GM18507 (cell line): Measurements from ENCODE around the gene TMEM184A.

Source experiments
- DNase-seq: peaks from one replicate; pipeline ENCODE4 v3.0.0; 2011; ENCODE audit warnings: low read depth; ENCODE audit not compliant: insufficient read length; ENCODE audit errors: extremely low spot score
- FAIRE-seq: peaks from 2 replicates; lab custom pipeline; 2011; peaks lifted over from hg19 to GRCh38; lab: Jason Lieb, UNC

TMEM184A gene

DNA sequence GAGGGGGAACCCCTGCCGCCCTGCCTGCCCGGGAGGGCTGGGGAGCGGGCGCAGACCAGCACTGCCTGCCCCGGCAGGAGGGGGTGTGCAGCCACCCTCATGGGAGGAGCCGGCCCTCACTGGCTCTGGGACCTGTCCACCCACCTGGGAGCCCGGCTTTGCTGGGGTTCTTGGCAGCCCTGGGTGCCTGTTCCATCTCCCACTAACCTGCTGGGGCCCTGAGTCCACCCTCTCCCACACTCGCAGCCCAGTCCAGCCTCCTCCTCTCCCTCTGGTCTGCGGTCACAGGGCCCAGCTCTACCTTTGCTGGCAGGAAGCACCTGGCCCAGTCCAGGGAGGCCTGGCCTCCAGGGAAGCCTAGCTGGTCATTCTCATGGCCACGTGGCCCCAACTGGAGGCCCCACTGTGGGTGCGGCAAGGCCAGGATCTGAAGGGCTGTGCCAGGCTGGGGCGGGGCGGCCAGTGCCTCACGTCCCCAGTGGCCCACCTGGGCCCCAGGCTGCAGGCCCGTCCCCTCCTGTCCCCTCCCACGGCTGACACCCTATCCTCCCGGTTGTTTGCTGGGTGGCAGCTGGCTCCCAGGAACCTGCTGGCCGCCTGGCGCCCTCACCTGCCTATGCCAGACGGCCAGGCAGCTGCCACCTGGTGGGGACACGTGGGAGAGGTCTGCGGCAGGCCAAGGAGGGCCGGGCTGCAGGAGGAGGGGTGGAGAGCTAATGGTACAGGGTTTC, at the start of gene TMEM184A:
TMEM184A (minus strand) TSS at position 393 of the 731 bp plus-strand sequence. CDS start 721 bp downstream, outside the sequence.
- FAIRE-seq (no peak), DNase-seq (no peak)

DNA sequence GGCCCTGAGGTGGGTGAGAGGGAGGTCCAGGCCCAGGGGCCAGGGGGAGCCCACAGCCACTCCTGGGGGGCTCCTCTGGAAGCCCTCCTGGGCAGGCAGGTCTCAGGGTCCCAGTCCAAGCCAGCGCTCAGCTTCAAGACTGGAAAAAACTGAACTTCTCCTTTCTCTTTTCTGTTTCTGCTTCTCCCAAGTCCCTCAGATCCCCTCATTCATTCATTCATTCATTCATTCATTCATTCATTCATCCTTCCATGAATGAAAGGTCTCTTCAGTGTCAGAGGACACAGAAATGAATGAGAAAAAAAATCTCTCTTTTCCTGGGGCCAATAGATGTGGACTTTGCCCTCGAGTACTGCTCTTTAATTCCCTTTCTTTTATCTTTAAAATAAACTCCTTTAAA, 48.4 kb upstream of the TMEM184A start:
- no peak for FAIRE-seq
- no peak for DNase-seq

- FAIRE-seq (no peak), DNase-seq (no peak)
These were observed 47.6 kb upstream of the TMEM184A start for GRCh38 chr7:1603346-1604225.

DNA sequence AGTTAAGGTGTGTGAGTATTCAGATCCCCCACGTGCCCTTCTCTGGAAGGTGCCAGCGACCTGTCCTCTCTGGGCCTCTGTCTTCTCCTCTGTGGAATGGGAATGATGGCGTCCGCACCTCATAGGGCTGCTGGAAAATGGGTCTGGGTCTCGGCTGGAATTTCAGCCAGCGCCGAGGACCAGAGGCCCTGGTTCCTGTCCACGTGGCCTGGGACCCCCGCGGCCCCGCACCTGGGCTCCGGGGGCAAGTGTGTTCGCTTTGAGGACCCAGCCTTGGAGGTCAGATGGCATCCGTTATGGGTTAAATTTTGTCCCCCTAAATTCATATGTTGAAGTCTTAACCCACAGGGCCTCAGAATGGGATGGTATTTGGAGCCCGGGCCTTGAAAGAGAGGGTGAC, 46.4 kb upstream of the TMEM184A start:
- FAIRE-seq (no peak), DNase-seq (no peak)

GRCh38 chr7:1601956-1602355, 46.0 kb upstream of the TMEM184A start:
- FAIRE-seq (no peak), DNase-seq (no peak)

- FAIRE-seq (no peak), DNase-seq (no peak)
These were observed 43.8 kb upstream of the TMEM184A start for GRCh38 chr7:1599640-1600395.

GRCh38 chr7:1598961-1599639, 43.1 kb upstream of the TMEM184A start:
- FAIRE-seq, result no peak
- DNase-seq, result no peak

DNA sequence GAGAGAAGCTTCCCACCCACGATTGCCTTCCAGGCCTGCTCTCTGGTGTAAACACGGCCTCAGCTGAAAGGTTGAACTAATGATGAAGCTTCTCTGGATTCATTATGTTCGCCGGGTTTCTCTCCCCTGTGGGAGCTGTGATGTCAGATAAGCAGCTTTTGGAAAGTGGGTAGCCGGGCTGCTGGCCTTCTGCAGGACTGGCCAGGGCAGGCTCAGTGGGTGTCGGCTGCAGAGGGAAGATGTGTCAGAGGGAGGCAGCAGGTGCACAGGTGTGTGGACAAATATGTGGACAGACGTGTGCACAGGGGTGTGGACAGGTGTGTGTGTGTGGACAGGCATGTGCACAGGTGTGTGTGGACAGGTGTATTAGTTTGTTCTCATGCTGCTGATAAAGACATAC, 42.3 kb upstream of the TMEM184A start:
- DNase-seq (no peak), FAIRE-seq (no peak)

GRCh38 chr7:1597791-1598190, 41.8 kb upstream of the TMEM184A start:
- FAIRE-seq (no peak), DNase-seq (no peak)

GRCh38 chr7:1597066-1597760, 41.2 kb upstream of the TMEM184A start:
- FAIRE-seq (no peak), DNase-seq (no peak)

DNA sequence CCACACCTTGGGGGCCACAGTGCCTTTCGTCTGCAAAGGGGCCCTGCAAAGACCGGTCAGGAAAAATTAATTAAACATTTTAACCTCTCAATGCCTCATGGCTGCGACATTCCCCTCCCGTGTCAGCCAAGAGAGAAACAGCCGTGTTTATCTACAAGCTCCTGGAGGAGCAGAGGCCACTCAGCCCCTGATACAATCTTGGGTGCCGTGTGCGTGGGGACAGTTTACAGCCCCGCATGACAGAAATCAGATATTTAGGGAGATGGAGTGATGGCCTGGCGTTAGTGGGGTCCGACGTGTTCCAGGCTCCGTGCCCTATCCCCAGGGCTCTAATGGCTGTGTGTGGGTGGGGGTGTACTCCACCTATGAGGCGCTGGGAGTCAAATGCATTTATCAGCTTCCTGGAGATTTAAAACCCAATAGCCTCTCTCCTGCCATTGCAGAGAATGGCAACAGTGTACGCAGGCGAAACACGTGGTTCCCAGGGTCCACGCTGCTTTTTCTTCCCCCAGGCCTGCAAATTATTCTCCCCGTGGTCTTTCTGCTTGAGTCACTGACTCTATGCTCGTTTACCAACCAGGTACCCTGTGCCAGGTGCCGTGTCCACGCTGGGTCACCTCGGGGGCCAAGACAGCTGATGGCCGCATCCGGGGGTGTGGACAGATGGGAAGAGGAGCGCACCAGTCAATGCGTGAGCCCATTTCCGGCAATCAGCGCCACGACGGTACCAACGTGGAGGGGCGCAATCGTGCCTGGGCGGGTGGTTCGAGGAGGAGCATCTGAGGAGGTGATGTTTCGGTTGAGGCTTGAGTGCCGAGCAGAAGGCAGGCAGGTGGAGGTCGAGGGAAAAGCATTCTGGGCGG, 40.4 kb upstream of the TMEM184A start:
- no peak for FAIRE-seq

GRCh38 chr7:1595636-1596035, 39.6 kb upstream of the TMEM184A start:
- no peak for FAIRE-seq
- no peak for DNase-seq

More for the DNA sequence above, 40.4 kb upstream of the TMEM184A start:
- no peak for DNase-seq

DNA sequence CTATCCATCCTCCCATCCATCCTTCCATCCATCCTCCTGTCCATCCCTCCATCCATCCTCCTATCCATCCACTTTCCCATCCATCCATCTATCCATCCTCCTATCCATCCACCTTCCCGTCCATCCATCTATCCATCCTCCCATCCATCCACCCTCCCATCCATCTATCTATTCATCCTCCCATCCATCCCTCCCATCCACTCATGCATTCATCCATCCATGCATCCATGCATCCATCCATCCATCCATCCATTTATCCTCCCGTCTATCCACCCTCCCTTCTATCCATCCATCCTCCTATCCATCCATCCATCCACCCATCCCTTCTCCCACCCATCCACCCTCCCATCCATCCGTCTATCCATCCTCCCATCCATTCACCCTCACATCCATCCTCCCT, 39.0 kb upstream of the TMEM184A start:
- FAIRE-seq, result no peak
- no peak for DNase-seq

GRCh38 chr7:1593904-1594421, 38.0 kb upstream of the TMEM184A start:
- FAIRE-seq, result no peak
- DNase-seq, result no peak

- DNase-seq (no peak), FAIRE-seq (no peak)
These were observed 37.3 kb upstream of the TMEM184A start for GRCh38 chr7:1593091-1593866.

DNA sequence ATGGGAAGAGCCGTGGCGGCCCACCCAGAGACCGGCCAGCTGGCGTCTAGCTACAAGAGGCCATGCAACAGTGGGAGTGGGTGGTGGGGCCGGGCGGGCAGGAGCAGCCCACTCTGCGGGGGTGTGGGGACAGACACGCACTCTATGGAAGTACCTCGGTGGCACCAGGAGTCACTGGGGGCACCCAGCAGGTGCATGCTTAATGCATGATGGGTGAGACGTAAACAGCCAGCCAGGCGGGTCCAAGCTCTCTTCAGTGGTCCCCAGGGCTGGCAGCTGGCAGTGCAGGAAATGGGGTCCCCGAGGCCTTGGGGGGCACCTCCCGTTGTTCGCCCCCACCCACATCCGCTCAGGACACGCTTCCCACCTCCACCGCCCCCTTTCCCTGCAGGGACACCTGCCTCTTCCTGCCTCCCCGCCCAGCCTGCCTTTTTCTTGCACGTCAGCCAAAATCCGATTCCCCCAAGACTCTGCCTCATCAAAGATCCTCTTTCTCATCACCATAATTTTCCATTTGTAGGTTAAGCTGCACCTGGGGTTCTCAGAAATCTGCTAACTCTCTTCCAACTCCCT, 36.4 kb upstream of the TMEM184A start:
- no peak for FAIRE-seq
- DNase-seq, result no peak

DNA sequence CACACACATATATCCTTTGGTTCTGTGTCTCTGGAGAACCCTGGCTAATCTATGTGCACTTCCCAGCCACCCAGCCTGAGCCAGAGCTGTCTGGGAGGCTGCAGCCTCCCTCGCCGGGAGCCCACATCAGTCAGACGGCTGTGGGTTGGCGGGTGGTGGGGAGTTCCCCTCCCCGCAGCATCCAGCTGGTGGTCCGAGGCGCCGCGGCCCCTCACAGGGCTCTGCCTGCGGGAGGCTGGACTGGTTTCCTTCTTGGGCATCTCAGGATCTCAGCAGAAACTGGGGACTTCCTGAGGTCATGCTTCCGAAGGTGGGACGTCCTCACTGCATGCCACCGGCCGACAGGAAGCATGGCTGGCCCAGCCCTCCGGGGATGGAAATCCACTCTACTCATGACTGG, 35.9 kb upstream of the TMEM184A start:
- FAIRE-seq (no peak), DNase-seq (no peak)
